HG03060 (cell line): Measurements from ENCODE around the gene IGFBP4.

Experiments
- ATAC-seq: cut with Tn5 transposase; IDR thresholded peaks from one replicate; pipeline ENCODE4 v1.9.1; 2021; ENCODE audit warnings: low read depth, moderate number of reproducible peaks; ENCODE audit not compliant: unreplicated experiment

The IGFBP4 gene

DNA sequence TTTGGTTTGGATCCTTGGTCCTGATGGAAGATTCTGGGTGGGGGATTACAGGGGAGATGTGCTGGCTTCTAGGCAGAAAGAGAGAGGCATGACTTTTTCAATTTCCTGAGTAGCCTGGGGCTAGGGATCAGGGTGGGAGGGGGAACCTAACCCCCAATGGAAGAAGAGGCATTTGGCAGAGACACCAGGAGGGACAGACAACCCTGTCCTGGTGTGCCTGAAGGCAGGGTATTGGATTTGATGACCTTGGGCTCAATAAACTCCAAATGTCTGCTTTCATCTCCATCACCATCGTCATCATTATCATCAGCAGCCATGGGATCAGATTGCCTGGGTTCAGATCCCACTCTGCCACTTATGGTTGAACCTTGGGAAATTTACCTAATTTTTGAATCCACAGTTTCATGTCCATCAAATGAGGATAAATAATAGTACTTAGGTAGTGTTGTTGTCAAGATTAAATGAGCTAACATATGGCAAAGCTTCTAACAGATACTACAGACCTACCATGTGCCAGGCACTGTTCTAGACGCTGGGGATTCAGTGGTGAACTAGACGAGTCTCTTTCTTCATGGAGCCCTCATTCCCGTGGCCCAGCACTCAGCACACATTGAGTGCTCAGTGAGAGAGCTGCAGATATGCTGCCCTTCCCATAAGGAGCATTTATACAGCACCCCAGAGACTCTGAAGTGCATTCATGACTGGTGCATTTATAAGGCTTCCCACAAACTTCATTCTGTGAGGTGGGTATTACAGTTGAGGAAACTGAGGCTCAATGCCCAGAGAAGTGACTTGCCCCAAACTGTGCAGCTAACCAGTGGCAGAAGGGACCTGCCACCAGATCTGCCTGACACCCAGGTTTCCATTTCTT lies 26.8 kb downstream of the IGFBP4 start:
- ATAC-seq, result no peak

DNA sequence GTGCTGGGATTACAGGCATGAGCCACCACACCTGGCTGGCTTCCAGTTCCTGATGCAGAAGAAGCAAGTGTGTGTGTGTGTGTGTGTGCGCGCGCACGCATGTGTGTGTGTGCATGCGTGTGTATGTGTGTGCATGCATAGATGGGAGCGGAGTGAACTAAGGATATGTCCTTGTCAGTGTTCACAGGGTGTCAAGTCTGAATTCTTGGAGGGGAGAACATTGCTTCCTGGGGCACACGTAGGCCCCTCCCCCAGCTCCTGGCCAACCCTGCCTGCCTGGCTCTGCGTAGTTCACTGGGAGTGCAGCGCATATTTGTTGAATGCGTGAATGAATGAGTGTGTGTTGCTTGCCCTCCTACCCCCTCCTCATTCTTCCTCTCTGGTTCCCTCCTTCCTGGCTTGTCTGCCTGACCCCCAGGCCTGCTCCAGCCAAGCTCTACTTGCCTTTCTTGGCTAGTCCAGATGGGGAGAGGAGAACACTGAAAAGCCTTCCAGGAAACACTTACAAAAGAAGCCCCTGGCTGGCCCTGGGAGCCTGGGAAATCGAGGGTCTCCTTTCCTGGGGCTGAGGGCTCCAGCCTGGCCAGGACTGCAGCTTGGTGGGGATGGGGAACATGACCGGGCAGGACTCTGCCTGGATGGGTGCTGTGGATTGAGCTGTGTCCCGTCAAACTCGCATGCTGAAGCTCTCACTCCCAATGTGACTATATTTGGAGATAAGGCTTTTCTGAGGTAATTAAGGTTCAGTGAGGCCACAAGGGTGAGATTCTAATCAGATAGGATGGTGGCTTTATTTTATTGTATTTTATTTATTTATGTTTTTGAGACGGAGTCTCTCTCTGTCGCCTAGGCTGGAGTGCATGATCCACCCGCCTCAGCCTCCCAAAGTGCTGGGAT lies 27.9 kb downstream of the IGFBP4 start:
- ATAC-seq, result no peak

DNA sequence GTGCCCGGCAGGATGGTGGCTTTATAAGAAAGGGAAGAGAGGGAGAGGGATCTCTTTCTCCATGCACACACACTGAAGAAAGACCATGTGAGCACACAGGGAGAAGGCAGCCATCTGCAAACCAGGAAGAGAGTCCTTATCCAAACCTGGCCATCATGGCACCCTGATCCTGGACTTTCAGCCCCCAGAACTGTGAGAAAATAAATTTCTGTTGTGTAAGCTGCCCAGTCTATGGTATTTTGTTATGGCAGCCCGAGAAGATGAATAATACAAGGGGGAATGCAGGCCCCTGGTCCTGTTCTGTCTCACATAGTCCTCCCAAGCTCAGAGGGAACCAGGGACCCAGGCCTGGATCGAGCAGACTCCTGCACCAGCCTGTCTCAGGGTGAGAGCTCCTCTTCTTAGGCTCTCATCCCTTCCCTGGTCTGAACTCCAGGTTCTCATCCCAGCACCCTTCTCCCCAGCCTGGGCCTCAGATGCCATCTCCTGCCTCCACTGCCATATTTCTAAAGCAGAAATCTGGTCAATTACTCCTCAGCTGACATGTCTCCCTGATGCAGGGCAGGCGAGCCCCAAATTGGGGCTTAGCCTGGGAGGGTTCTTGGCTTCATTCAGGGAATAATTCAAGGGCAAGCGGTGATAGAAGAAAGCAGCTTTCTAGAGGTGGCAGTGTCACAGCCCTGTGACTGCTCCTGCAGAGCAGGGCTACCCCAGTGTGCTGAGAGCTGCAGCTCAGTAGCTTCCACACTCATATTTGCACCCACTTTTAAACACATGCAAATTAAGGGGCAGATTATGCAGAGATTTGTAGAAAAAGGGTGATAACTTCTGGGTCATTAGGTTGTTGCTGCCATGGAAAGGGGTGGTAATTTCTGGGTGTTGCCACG lies 28.8 kb downstream of the IGFBP4 start:
- ATAC-seq, result no peak

DNA sequence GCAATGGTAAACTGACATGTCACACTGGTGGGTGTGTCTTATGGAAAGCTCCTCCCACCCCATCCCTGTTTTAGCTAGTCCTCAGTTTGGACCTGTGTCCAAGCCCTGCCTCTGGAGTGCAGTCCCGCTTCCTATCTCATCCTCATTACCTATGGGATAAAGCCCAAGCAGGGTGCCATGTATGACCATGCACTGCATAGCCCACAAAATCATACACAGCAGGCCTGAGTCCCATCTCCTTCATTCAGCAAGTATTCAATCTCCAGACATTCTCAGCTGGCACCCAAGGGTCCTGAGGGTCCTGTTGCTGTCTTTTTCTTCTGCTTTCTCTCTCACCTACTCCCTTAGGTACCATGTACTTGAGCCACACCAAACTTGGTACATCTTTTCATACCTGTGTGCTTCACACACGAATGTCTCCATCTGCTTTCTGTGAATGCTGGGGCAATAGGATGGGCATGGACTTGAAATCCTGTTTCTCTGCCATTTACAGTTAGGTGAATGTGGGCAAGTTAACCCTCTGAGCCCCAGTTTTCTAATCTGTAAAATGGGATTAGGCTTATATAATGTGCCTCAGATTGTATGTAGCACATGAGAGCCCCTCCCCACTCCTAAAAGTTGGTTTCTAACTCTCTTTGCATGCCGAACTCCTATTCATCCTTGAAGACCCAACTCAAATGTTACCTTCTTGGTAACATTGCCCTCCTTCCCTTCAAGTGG lies 29.6 kb downstream of the IGFBP4 start:
- no peak for ATAC-seq

DNA sequence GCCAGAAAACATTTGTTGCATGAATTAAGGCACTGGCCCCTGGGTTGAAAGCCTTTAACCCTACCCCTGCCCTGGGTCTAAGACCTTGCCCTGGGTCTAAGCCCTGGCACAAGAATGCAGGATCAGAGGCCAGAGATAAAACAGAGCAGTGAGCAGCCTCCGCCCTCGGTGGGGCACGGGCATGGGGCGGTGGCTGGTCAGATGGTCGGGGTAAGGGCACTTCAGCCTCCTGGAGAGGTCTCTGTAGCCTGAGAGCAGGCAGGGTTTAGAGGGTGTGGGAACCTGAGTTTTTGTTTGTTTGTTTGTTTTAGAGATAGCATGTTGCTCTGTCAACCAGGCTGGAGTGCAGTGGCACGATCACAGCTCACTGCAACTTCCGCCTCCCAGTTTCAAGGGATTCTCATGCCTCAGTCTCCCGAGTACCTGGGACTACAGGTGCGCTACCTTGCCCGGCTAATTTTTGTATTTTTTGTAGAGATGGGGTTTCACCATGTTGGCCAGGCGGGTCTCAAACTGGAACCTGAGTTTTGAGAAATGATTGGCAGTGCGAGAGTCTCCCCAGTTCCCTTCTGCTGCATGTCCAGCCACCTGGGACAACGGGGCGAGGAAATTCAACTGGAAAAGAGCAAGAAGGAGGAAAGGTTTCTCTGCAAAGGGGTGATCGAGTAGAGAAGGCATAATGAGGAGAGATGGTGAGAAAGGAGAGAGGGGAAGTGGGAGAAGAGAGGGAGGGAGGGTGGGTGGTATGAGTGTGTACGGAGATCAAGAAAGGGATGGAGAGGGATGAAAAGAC lies 30.5 kb downstream of the IGFBP4 start:
- ATAC-seq, result no peak

DNA sequence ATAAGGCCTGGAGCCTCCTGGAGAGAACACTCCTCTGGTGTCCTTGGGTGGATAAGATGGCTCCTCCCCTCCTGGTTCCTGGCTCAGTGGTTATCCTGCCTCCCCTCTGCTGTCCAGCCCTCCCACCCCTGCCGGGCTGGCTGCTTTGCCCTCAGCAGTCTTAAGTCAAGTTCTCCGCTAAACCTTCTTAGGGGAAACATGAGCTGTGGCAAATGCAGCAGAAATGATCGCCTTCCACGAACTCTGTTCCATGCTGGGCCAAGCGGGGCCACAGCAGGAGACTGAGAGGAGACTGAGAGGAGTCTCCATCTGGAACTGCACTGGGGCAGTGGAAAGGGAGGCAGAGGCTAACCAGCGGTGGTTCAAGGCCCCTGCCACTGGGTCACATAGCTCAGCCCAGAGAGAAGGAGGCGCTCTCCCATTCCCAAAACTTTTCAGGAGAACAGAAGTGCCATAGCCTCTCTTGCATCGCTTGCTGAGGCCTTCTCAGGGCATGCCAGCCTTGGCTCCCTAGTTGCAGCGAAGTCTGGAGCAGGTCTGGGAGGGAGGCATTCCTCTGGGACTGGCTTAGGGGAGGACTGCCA lies 31.3 kb downstream of the IGFBP4 start:
- no peak for ATAC-seq

DNA sequence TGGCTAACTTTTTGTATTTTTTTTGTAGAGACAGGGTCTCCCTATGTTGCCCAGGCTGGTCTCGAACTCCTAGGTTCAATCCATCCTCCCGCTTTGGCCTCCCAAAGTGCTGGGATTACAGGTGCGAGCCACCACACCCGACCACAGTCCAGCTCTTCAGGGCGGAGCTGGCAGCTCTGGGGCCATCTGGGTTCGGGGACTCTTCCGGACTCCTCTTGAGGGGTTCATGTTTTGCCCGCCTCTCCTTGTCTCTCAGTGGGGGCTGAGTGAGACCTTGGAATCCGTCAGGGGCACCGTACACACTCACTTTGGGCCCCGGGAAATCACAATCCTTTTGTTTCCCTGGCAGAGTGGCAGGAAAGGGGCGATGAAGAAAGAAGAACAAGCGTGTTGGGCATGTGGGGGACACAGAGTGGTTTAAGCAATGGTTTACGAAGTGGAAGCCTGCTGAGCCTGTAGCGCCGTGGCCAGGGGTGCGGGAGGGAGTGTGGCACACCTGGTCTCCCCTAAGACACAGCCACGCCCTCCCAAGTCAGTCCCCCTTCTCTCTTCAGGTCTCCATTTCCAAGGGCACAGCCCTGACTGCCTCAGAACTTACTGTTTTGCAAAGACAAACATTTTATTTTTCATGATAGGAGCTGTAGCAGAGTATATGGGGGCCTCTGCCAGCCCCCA lies 32.1 kb downstream of the IGFBP4 start:
- ATAC-seq, result no peak

DNA sequence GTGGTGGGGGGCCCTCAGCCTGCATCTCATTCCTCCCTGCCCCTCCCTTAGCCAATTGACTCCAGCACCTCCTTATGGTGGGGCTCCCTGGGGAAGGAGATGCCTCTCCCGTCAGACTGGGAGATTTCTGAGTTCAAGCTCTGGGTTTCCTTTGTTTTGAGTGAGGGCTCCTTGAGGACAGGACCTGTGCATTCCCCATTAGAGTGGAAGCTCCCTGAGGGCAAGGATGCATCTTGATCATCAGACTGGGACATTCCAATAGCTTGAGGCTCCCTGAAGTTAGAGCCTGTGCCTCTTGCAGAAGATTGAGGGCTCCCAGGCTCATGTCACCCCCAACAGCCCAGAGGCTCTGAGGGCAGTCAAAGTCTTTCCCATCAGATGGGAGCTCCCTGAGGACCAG lies 34.5 kb downstream of the IGFBP4 start:
- no peak for ATAC-seq

DNA sequence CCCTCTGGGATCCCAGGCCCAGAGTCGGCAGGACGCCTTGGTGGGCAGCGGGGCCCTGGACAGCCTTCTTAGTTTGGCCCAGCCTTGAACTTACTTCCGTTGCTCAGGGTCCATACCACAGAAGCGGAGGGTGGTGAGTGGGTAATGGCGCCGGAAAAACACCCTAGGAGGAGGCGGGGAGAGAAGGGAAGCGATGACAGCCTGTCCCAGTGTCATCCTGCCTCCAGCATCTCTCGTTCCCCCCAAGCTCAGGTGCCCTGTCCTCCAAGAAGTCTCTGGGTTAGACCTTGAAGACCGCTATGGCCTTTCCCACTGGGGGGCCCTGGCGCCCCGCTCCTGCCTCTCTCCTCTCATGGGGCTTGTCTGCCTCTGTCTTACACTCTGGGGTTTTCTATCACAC lies 35.2 kb downstream of the IGFBP4 start:
- no peak for ATAC-seq

DNA sequence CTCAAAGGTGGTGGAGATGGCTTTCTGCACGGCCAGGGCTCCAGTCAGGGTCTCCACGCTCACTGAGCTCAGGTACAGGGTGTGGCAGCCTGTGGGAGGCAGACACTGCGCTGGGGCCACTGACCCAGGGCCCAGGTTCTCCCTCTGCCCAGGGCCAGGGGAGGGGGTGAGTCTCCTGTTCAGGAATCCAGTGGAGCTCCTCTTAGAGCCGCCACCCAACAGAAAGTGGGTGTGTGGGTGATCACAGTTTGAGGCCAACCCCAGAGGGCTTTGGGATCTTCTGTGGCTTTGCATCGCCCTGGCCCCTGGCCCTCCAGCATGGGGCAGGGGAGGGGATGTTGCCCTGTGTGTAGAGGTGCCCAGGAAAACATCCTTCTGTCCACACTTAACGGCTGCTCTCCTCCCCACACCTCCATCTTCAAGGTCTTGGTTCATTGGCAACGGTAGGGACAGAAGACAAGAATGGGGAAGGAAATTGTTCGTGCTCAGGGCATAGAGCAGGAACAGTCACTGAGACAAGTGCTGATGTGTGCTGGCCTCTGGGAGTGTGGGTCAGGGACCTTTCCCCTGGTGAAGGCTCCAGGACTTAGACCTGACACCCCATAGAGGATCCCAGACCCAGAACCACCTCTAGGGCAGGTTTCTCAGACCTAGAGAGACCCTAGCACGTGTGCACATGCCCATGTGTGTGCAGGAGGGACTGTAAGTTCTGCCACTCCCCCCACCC lies 36.7 kb downstream of the IGFBP4 start:
- no peak for ATAC-seq

DNA sequence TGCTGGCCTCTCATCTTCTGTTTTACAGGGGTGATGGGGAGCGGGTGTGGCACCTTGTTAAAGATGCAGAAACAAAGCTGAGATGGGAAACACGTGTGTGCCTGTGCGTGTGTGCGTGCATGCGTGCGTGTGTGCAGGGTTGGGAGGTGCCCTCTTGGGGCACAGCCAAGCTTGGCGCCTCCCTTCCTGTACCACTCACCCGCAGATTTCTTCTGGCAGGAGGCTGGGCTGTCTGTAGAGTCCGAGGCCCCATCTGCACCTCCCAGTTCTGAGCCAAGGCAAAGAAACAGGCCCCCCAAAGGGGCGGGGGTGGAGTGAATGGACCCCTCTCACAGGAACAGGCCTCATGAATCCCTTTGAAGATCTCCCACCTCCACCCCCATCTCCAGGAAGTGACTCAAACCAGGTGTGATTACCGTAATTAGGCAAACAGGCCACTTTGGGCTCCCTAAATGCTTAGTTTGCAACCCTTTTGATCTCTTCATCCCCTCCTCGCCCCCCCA lies 37.3 kb downstream of the IGFBP4 start:
- no peak for ATAC-seq

DNA sequence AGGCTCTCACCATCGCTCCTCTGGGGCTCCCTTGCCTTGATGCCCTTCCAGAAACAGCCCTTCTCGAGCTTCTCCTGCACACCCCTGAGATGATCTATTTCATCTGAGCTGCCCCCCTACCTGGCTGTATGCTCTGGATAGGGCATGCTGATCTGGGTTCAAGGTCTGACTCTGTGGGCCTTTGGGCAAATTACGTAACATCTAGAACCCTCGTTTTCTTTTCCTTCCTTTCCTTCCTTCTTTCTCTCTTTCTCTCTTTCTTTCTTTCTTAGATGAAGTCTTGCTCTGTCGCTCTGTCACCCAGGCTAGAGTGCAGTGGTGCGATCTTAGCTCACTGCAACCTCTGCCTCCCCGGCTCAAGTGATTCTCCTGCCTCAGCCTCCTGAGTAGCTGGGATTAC lies 37.9 kb downstream of the IGFBP4 start:
- ATAC-seq, result no peak

DNA sequence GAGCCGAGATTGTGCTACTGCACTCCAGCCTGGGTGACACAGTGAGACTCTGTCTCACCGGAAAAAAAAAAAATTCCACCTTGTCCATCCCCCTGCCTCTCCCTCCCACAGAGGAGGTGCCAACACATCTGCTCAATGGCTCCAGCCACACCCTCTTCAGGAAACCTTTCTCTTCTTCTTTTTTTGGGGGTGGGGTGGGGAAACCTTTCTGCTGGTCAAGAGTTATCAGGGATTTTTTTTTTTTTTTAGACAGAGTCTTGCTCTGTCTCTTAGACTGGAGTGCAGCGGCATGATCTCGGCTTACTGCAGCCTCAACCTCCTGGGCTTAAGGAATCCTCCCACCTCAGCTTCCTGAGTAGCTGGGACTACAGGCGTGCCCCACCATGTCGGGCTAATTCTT lies 39.5 kb downstream of the IGFBP4 start:
- ATAC-seq, result no peak

DNA sequence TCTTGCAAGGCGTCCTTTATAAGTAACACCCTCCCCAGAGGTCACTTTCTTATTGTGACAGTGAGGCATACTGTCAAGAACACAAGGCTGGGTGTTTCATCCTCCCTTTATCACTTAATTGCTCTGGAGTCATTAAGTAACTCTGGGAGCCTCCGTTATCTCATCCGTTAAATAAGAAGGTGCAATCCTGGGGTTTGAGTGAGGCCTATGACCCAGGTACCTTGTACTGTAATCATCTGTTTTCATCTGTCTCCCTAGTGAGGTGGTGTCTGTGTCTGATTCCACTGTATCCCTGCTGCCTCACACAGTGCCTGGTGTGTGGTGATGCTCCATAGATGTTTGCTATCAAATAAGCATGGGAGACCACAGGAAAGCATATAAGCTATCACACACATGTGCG lies 40.4 kb downstream of the IGFBP4 start:
- no peak for ATAC-seq

DNA sequence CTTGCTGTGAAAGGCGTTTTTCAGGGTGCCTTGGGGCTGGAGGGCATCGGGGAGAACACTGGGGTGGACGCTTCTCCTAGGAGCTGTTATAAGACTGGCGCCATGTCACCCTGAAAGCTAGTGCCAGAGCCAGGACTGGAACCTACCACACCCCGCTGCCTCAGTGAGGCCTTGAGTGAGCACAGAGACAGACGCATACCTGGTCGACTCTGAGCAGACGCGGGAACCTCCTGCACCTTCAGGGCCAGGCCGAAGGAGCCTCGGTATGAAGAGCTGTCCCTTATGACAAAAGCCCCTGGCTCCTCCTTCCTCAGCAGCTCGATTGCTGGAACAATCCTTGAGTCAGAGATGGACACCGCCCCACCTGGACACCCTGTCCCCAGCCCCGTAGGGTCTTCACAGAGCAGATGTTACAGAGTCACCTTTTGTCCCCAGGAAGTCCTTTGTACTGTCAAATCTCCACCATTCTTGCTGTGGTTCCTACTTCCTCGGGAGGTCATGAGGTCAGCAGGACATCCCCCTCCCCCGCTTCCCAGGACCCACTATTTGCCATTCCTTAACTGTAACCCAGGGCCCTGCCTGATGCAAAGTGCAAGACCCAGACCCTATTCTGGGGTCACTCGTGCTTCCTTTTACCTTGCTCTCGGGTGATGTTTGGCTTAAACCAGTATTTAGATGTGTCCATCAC lies 41.2 kb downstream of the IGFBP4 start:
- no peak for ATAC-seq

DNA sequence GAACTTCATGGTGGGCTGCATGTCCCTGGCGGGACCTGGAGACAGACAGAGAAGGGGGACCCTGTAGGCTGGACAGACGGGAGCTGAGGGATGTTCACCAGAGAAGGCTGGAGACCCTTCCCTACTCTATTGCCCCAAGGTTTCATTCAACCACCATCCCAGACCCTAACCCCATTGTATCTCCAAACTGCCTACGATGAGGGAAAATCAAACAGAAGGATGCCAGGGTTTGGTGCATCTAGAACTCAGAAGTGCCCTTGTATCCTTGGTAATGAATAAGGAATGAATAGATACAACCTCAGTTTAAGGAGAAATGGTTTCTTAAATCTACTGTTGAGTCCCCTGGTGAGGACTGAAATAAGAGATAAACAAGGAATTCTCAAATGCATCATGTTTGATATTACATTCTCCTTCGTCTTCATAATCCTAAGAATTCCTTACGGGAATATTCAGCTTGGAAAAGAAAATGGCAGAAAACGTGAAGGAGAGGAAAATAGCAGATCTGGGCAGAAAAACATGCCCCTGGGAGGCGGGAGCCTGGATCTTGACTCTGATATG lies 41.8 kb downstream of the IGFBP4 start:
- no peak for ATAC-seq
